Heart right ventricle (tissue), 16 donors: ENCODE measurements around the gene CYP19A1. TPM values are rescaled to one million over a fixed set of nuclear protein-coding genes. Genes with fewer than 3 reads are reported as not detected.

ENCODE experiments used
- ATAC-seq, 8 donors: fragments of 200-7000 bp; cut with Tn5 transposase; one replicate each; pipeline ENCODE4 v1.9.1; 2020; ENCODE audit warnings: mild to moderate bottlenecking in 8 of 8, moderate library complexity in 8 of 8, moderate number of reproducible peaks in 1 of 8
- DNase-seq, 2 donors: peaks; one replicate each; pipeline ENCODE4 v3.0.0-alpha.2; 2020
- H3K27ac ChIP-seq, 10 donors: fragments of 200-600 bp; sonication (generic) in 2 of 10; one replicate each; pipeline versions ENCODE4 v1.5.0 to v1.8.0; 2020 to 2022; ENCODE audit warnings: mild to moderate bottlenecking in 3 of 10
- H3K27me3 ChIP-seq, 7 donors: fragments of 200-600 bp; one replicate each; pipeline ENCODE4 v1.8.0; 2021 to 2022; ENCODE audit warnings: mild to moderate bottlenecking in 2 of 7
- H3K36me3 ChIP-seq, 9 donors: fragments of 200-600 bp; sonication (generic) in 1 of 9; one replicate each; pipeline versions ENCODE4 v1.5.0 to v1.8.0; 2020 to 2022; ENCODE audit warnings: mild to moderate bottlenecking in 2 of 9
- H3K4me1 ChIP-seq, 9 donors: fragments of 200-600 bp; sonication (generic) in 1 of 9; one replicate each; pipeline versions ENCODE4 v1.5.0 to v1.8.0; 2020 to 2022; ENCODE audit warnings: mild to moderate bottlenecking in 4 of 9
- H3K4me3 ChIP-seq, 10 donors: fragments of 200-600 bp; sonication (generic) in 2 of 10; one replicate each; pipeline versions ENCODE4 v1.5.0 to v1.8.0; 2020 to 2022; ENCODE audit warnings: mild to moderate bottlenecking in 7 of 10, moderate library complexity in 2 of 10
- H3K9me3 ChIP-seq, 11 donors: fragments of 200-600 bp in 10 of 11; sonication (generic) in 2 of 11; one replicate each; pipeline versions ENCODE4 v1.5.0 to v1.8.0; 2013 to 2022; ENCODE audit warnings: mild to moderate bottlenecking in 2 of 11, control low read depth in 1 of 11, moderate library complexity in 1 of 11
- WGBS, 2 donors: extraction: QIAGEN DNeasy Blood & Tissue Kit; methylation state at CpG; one replicate each; pipeline ENCODE4 v1.1.7; 2013; ENCODE audit warnings: inconsistent platforms in 1 of 2; 5-methylcytosine and 5-hydroxymethylcytosine counted together
- intact Hi-C, 10 donors: fragments of 100-400 bp; cut with DNase I; formaldehyde crosslinking; loops; one replicate each; pipeline versions ENCODE4 v1.11.1 to v1.14.2; 2022
- polyA plus RNA-seq, 2 donors: library from polyadenylated mRNA; stranded (reverse); fragments of 200-250 nt; gene quantifications; one replicate each; pipeline ENCODE4 v1.2.3, GENCODE V29; 2013
- total RNA-seq, 10 donors: library from RNA; stranded (reverse); fragmentation: NEBNext Ultra II Directional in 3 of 10; extraction: Animal tissue kit (Norgen Biotek cat#: 25700) in 3 of 10; gene quantifications; one replicate each; pipeline versions ENCODE4 v1.2.1 to v1.2.4, GENCODE V29; 2021 to 2023
- TF ChIP-seq, protein P1 (sequence below), 9 donors: fragments of 200-600 bp; sonication (generic) in 2 of 9; IDR thresholded peaks; one replicate each; pipeline versions ENCODE4 v1.5.0 to v1.8.0; 2021 to 2022; ENCODE audit warnings: antibody characterized with exemption in 9 of 9, mild to moderate bottlenecking in 5 of 9, moderate library complexity in 1 of 9
- donor health status: Arrhythmogenic right ventricular cardiomyopathy.
- donor health status: ischemic (EF 13 %, LVEDD 7.1; RV severe dilation, severe dysfunction).
- donor health status: healthy with polysubstance abuse.
- donor health status: DM: no; HTN: yes; CAD: no.
- donor health status: DM: no; HTN: no; CAD: no.
- donor health status: ischemic (EF 25% LVEDD 6.9; RV normal size, moderate dysfunction).
- donor health status: ischemic (EF 25% LVEDD 5.7; RV mildly dilated, moderate dysfunction).
- donor health status: healthy.
- donor health status: DM: yes; HTN: yes; CAD: no.
- donor health status: Ischemic cardiomyopathy.
- donor health status: ischemic (EF 35%, LVEDD 5.7; RV mildly dilated, moderate dysfunction).
- donor health status: nonischemic (EF 11% LVEDD 7.7; RV severe dilation, severe dysfunction).
- donor health status: DM: yes; HTN: yes; CAD: no.
- donor health status: PGD.
- donor health status: ischemic (EF 29% LVEDD 5.4; RV normal size, mild dysfunction).
- donor health status: nonischemic (EF 23%, LVEDD 6.1; RV moderate dilation, normal function).

CYP19A1 gene
- total and polyA plus RNA-seq, 12 donors, result 0.26 to 1.9 (median 0.68) TPM; not detected in 3

DNA sequence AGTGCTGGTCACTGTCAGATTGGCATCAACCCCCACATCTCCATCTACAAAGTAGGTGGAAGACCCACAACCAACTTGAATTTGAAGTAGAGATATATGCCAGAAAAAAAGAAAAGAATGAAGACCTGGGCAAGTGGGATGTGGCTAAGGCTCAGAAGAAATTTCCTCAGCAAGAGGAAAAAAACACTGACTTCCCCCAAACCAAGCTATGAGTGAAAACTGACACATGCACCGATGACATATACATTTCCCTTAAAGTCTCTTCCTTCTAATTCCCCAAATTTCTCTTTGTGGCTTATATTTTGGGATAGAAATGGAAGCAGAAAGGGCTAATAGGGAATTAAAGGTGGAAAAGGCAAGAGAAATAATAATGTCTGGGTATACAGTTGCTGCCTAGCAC, 59.0 kb downstream of the CYP19A1 start:
- WGBS, 2 donors, result 88 to 93% methylated on average over 1 of the region's 1 CpG
- no peaks in the 10 kb centered on the region for H3K9me3 ChIP-seq
- DNase-seq (no peak), ATAC-seq (no peak)
- peaks cover 0 to 26% (median 0%) of the 10 kb centered on the region in 9 donors for H3K4me1 ChIP-seq
- no peak overlapping the region for H3K4me3 ChIP-seq
- no peak overlapping the region for H3K27ac ChIP-seq
- H3K36me3 ChIP-seq, result no peaks in the 10 kb centered on the region
- TF ChIP-seq, protein P1, sequence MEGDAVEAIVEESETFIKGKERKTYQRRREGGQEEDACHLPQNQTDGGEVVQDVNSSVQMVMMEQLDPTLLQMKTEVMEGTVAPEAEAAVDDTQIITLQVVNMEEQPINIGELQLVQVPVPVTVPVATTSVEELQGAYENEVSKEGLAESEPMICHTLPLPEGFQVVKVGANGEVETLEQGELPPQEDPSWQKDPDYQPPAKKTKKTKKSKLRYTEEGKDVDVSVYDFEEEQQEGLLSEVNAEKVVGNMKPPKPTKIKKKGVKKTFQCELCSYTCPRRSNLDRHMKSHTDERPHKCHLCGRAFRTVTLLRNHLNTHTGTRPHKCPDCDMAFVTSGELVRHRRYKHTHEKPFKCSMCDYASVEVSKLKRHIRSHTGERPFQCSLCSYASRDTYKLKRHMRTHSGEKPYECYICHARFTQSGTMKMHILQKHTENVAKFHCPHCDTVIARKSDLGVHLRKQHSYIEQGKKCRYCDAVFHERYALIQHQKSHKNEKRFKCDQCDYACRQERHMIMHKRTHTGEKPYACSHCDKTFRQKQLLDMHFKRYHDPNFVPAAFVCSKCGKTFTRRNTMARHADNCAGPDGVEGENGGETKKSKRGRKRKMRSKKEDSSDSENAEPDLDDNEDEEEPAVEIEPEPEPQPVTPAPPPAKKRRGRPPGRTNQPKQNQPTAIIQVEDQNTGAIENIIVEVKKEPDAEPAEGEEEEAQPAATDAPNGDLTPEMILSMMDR (IDR thresholded peaks at IDR 0.05), result no peak
- H3K27me3 ChIP-seq, result peaks cover 0 to 34% (median 8%) of the 10 kb centered on the region in 7 donors
- intact Hi-C loops, result loop anchor here in 1 of 10 donors (10.0 kb wide), 1 partner anchor 115 kb away; no protein-coding TSS in a partner anchor

DNA sequence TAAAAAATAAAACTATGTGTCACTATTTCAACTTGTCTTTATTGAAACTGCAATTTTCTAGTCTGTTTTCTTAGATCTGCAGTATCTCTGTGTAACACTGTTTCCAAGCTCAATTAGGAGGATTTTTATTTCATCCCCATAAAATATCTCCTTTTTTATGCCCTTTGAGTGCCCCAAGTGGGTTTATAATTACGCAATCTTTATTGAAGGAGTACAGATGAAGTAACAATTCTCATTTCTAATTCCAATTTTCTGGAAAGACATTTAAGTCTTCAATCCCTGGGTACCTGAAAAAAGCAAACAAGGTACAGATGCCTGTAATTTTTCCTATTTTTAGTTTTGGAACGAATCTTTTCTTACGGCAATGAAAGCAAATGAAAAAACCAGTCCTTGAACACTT, 61.3 kb downstream of the CYP19A1 start:
- H3K4me3 ChIP-seq, result no peak overlapping the region
- intact Hi-C loops, result loop anchor here in 1 of 10 donors (10.0 kb wide), 1 partner anchor 112 kb away; no protein-coding TSS in a partner anchor
- H3K4me1 ChIP-seq, result peaks cover 0 to 9% (median 0%) of the 10 kb centered on the region in 9 donors
- 80 to 87% methylated on average over 3 of the region's 3 CpGs for WGBS, 2 donors
- no peak overlapping the region for H3K27ac ChIP-seq
- TF ChIP-seq, protein P1 (IDR thresholded peaks at IDR 0.05), result no peak
- peaks cover 0 to 46% (median 22%) of the 10 kb centered on the region in 7 donors for H3K27me3 ChIP-seq
- no peaks in the 10 kb centered on the region for H3K9me3 ChIP-seq
- no peak for DNase-seq
- no peaks in the 10 kb centered on the region for H3K36me3 ChIP-seq
- no peak for ATAC-seq

DNA sequence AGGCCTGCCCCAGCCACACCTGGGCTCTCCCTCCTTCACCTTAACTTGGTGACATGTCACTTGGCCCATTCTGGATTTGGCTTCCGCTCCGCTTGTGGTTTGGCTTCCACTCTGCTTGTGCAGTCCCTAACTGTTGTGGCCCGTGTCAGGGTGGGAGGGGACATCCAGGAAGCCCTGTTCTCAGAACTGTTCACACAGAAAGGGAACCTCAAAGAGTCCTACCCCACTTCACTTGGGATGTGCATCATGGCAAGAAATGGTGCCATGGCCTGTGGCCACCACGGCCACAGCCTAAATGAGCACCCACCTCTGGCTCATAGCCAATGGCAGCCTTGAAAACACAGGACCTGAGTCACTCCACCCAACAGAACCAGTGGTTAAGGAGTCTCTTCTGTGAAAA, 63.4 kb downstream of the CYP19A1 start:
- Histone ChIP-seq H3K9me3 (no peaks in the 10 kb centered on the region), H3K36me3 (no peaks in the 10 kb centered on the region), H3K4me1 (peaks cover 0 to 4% (median 0%) of the 10 kb centered on the region in 9 donors), H3K4me3 (no peak overlapping the region), H3K27ac (no peak overlapping the region), H3K27me3 (peaks cover 0 to 62% (median 22%) of the 10 kb centered on the region in 7 donors)
- no peak for DNase-seq
- 79 to 80% methylated on average over 4 of the region's 4 CpGs for whole genome bisulfite sequencing, 2 donors
- TF ChIP-seq, protein P1 (IDR thresholded peaks at IDR 0.05), result no peak
- intact Hi-C loops, result loop anchor here in 1 of 10 donors (10.0 kb wide), 1 partner anchor 110 kb away; no protein-coding TSS in a partner anchor
- no peak for ATAC-seq

DNA sequence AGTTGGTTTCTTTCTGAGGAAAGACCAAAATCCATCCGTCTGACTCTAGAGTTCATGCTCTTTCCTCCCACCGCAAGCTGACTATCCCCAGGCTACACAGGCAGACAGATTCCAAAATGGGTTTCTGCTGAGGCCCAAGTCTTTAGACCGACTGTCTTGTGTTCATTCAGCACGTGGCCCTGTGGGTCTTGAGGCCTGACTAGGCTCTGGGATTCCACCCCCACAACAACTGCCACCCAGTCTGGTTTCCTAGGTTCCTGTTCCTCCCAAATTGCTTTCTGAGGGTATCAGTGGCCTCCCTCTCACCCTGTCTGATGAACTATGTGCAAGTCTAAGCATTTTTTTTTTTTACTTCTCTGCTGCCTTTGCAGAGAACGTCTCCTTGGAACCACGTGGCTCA, 67.7 kb downstream of the CYP19A1 start:
- ATAC-seq (peak in 2 of 8 donors; percentile 33 to 50), DNase-seq (no peak)
- peaks cover 0 to 62% (median 32%) of the 10 kb centered on the region in 7 donors for H3K27me3 ChIP-seq
- no peak overlapping the region for H3K27ac ChIP-seq
- H3K4me1 ChIP-seq, result peaks cover 0 to 25% (median 12%) of the 10 kb centered on the region in 9 donors
- 71 to 80% methylated on average over 6 of the region's 6 CpGs for WGBS, 2 donors
- intact Hi-C loops, result loop anchor here in 1 of 10 donors (10.0 kb wide), 1 partner anchor 106 kb away; no protein-coding TSS in a partner anchor
- no peaks in the 10 kb centered on the region for H3K9me3 ChIP-seq
- no peak overlapping the region for H3K4me3 ChIP-seq
- H3K36me3 ChIP-seq, result no peaks in the 10 kb centered on the region
- TF ChIP-seq, protein P1 (IDR thresholded peaks at IDR 0.05), result no peak
